GM23338 (cell line): ENCODE results near the gene TXNRD3.

Source experiments
- EZH2 ChIP-seq: fragments of 200-600 bp; sonication (generic); IDR thresholded peaks from one replicate; pipeline ENCODE4 v1.8.0; 2017; ENCODE audit warnings: antibody characterized with exemption, mild to moderate bottlenecking, low read depth; ENCODE audit not compliant: unreplicated experiment
- EZH2phosphoT487 ChIP-seq: fragments of 200-600 bp; sonication (generic); IDR thresholded peaks from one replicate; pipeline ENCODE4 v1.8.1; 2018; ENCODE audit warnings: antibody characterized with exemption; ENCODE audit not compliant: unreplicated experiment
- TF ChIP-seq, protein P1 (sequence below), 2 experiments: fragments of 200-600 bp in 1 of 2; sonication (generic) in 1 of 2; conservative IDR thresholded peaks; 2 replicates each; pipeline versions ENCODE4 v1.5.1 to v1.6.1; 2016 to 2017; ENCODE audit warnings: antibody characterized with exemption in 2 of 2, low read depth in 2 of 2, mild to moderate bottlenecking in 2 of 2, moderate library complexity in 1 of 2
- TF ChIP-seq, protein P2 (sequence below): IDR thresholded peaks from 2 replicates; pipeline ENCODE4 v1.6.1; 2016; ENCODE audit warnings: antibody characterized with exemption

DNA sequence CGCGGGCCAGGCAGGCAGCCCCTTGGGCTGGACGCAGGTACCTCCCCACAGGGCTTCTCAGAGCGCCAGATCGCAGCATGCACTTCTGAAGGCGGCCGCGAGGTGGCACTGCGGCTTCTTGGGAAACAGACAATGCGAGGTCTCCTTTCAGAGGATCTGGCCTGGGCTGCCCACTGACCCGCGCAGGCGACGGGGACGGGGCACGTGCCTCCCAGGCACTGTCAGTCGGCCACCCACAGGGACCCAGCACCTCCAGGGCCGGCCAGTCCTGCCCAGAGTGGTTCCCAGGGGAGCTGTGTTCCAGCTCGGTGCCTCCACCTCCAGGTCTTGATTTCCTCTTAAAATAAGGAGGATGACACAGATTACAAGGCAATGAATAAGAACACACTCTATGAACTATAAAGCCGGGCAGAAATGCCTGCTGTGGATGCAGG lies 24.4 kb upstream of the TXNRD3 start:
- TF ChIP-seq, protein P1, sequence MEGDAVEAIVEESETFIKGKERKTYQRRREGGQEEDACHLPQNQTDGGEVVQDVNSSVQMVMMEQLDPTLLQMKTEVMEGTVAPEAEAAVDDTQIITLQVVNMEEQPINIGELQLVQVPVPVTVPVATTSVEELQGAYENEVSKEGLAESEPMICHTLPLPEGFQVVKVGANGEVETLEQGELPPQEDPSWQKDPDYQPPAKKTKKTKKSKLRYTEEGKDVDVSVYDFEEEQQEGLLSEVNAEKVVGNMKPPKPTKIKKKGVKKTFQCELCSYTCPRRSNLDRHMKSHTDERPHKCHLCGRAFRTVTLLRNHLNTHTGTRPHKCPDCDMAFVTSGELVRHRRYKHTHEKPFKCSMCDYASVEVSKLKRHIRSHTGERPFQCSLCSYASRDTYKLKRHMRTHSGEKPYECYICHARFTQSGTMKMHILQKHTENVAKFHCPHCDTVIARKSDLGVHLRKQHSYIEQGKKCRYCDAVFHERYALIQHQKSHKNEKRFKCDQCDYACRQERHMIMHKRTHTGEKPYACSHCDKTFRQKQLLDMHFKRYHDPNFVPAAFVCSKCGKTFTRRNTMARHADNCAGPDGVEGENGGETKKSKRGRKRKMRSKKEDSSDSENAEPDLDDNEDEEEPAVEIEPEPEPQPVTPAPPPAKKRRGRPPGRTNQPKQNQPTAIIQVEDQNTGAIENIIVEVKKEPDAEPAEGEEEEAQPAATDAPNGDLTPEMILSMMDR (conservative IDR thresholded peaks at IDR 0.05; ENCODE audit: low read depth in 2 of 2): peak; percentile 85 to 90
- TF ChIP-seq, protein P2, sequence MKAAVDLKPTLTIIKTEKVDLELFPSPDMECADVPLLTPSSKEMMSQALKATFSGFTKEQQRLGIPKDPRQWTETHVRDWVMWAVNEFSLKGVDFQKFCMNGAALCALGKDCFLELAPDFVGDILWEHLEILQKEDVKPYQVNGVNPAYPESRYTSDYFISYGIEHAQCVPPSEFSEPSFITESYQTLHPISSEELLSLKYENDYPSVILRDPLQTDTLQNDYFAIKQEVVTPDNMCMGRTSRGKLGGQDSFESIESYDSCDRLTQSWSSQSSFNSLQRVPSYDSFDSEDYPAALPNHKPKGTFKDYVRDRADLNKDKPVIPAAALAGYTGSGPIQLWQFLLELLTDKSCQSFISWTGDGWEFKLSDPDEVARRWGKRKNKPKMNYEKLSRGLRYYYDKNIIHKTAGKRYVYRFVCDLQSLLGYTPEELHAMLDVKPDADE: no peak
- TF ChIP-seq EZH2phosphoT487: no peak
- TF ChIP-seq EZH2: no peak
